ENCODE results near the gene HACD3. TPM values are rescaled to one million over a fixed set of nuclear protein-coding genes. Genes with fewer than 3 reads are reported as not detected.

The HACD3 gene
- total and polyA plus RNA-seq, 2 of the 13 experiments (the other 11 are each of a cell fraction or from before 2014, with no cell fraction given), result 73.6 to 161 TPM

DNA sequence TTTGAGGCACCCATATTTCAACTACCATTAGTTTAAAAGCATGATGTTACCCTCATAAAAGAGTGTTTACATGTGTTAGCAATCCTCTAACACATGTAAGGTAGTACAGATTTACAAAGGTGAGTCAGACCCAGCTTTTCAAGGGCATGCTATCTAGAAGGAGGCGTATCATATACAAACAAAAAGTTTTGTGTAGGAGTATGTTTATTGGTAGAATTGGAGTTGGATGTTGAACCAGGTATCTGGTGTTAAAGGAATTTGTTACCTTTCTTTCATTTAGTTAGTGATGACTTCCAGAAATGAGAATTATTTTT lies 2.4 kb downstream of the HACD3 start (continued):
- TF ChIP-seq, protein P1, sequence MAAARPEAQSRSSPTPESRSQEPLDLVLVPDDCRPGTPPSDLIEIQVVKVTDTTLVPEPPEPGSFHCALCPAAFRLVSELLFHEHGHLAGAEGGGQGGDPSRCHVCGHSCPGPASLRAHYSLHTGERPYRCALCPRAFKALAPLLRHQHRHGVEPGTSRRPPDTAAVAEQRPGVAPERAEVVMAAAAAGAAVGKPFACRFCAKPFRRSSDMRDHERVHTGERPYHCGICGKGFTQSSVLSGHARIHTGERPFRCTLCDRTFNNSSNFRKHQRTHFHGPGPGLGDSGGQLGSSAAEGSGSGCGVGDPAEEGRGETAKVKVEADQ (CRISPR knock-in tag; IDR thresholded peaks at IDR 0.05; ENCODE audit: borderline replicate concordance), result no peak
- TF ChIP-seq, protein P2, sequence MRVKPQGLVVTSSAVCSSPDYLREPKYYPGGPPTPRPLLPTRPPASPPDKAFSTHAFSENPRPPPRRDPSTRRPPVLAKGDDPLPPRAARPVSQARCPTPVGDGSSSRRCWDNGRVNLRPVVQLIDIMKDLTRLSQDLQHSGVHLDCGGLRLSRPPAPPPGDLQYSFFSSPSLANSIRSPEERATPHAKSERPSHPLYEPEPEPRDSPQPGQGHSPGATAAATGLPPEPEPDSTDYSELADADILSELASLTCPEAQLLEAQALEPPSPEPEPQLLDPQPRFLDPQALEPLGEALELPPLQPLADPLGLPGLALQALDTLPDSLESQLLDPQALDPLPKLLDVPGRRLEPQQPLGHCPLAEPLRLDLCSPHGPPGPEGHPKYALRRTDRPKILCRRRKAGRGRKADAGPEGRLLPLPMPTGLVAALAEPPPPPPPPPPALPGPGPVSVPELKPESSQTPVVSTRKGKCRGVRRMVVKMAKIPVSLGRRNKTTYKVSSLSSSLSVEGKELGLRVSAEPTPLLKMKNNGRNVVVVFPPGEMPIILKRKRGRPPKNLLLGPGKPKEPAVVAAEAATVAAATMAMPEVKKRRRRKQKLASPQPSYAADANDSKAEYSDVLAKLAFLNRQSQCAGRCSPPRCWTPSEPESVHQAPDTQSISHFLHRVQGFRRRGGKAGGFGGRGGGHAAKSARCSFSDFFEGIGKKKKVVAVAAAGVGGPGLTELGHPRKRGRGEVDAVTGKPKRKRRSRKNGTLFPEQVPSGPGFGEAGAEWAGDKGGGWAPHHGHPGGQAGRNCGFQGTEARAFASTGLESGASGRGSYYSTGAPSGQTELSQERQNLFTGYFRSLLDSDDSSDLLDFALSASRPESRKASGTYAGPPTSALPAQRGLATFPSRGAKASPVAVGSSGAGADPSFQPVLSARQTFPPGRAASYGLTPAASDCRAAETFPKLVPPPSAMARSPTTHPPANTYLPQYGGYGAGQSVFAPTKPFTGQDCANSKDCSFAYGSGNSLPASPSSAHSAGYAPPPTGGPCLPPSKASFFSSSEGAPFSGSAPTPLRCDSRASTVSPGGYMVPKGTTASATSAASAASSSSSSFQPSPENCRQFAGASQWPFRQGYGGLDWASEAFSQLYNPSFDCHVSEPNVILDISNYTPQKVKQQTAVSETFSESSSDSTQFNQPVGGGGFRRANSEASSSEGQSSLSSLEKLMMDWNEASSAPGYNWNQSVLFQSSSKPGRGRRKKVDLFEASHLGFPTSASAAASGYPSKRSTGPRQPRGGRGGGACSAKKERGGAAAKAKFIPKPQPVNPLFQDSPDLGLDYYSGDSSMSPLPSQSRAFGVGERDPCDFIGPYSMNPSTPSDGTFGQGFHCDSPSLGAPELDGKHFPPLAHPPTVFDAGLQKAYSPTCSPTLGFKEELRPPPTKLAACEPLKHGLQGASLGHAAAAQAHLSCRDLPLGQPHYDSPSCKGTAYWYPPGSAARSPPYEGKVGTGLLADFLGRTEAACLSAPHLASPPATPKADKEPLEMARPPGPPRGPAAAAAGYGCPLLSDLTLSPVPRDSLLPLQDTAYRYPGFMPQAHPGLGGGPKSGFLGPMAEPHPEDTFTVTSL (CRISPR knock-in tag; IDR thresholded peaks at IDR 0.05; ENCODE audit: borderline replicate concordance), result no peak; the same call in 1 of the 2 replicates
- TF ChIP-seq TAF1 (CRISPR knock-in tag; IDR thresholded peaks at IDR 0.05), result no peak
- no peak for TF ChIP-seq SOX13 (IDR thresholded peaks at IDR 0.05)
- peak in 1 of 2 experiments; percentile 17; a peak in 1 of 4 replicates for TF ChIP-seq SOX13 (CRISPR knock-in tag; conservative IDR thresholded peaks at IDR 0.05 in 1 of 2, IDR thresholded peaks at IDR 0.05 in 1 of 2)
- no peak for TF ChIP-seq ARID2 (CRISPR knock-in tag; IDR thresholded peaks at IDR 0.05; ENCODE audit: borderline replicate concordance)
- TF ChIP-seq FOSL1 (CRISPR knock-in tag; IDR thresholded peaks at IDR 0.05; ENCODE audit: borderline replicate concordance), result peak; percentile 72; the same call in 1 of the 2 replicates
- TF ChIP-seq PBX2 (CRISPR knock-in tag; IDR thresholded peaks at IDR 0.05), result no peak
- no peak for TF ChIP-seq ARNT2 (CRISPR knock-in tag; IDR thresholded peaks at IDR 0.05; ENCODE audit: low read depth)
- TF ChIP-seq FOXP4 (CRISPR knock-in tag; IDR thresholded peaks at IDR 0.05), result peak; percentile 51; the same call in 1 of the 2 replicates
- TF ChIP-seq ZNF510 (CRISPR knock-in tag; IDR thresholded peaks at IDR 0.05; ENCODE audit: low read depth), result no peak
- TF ChIP-seq SMARCE1 (IDR thresholded peaks at IDR 0.05; ENCODE audit: borderline replicate concordance), result peak; percentile 63; the same call in 1 of the 2 replicates
- TF ChIP-seq REST (IDR thresholded peaks at IDR 0.05; ENCODE audit: borderline replicate concordance in 1 of 2, low read depth in 1 of 2, low read length in 2 of 2), result no peak
- TF ChIP-seq ZSCAN21 (CRISPR knock-in tag; IDR thresholded peaks at IDR 0.05; ENCODE audit: borderline replicate concordance), result no peak
- TF ChIP-seq ZBTB7B (CRISPR knock-in tag; IDR thresholded peaks at IDR 0.05), result no peak
- TF ChIP-seq DPF2 (CRISPR knock-in tag; IDR thresholded peaks at IDR 0.05; ENCODE audit: borderline replicate concordance, low read depth), result 0 out of 2 replicates have a peak, but pooled peaks have one; percentile 30

Measured in HepG2 (cell line).